Nephron progenitor cell (in vitro differentiated cells): ENCODE data around the gene C10orf90.

Source experiments
- DNase-seq: peaks from one replicate; pipeline ENCODE4 v3.0.0; 2021
- H3K27ac Mint-ChIP-seq: 2 replicates; pipeline ENCODE4 v1.8.0; 2021; ENCODE audit warnings: mild to moderate bottlenecking, moderate library complexity, mixed read lengths
- H3K27me3 Mint-ChIP-seq: 2 replicates; pipeline ENCODE4 v1.8.0; 2021; ENCODE audit warnings: mild to moderate bottlenecking, low read depth, mixed read lengths; ENCODE audit not compliant: poor library complexity
- H3K36me3 Mint-ChIP-seq: 2 replicates; pipeline ENCODE4 v1.8.0; 2021; ENCODE audit warnings: low read depth, mixed read lengths
- H3K4me1 Mint-ChIP-seq: 2 replicates; pipeline ENCODE4 v1.8.0; 2021; ENCODE audit warnings: mixed read lengths
- H3K4me3 Mint-ChIP-seq: 2 replicates; pipeline ENCODE4 v1.8.0; 2021; ENCODE audit warnings: mild to moderate bottlenecking, moderate library complexity, mixed read lengths
- H3K9me3 Mint-ChIP-seq: 2 replicates; pipeline ENCODE4 v1.8.0; 2021; ENCODE audit warnings: mild to moderate bottlenecking, moderate library complexity, mixed read lengths
- CTCF ChIP-seq: fragments of 200-600 bp; sonication (generic); IDR thresholded peaks from 2 replicates; pipeline ENCODE4 v1.5.0; 2021; ENCODE audit warnings: antibody characterized with exemption

C10orf90 gene

GRCh38 chr10:126455036-126455765, 215.3 kb downstream of the C10orf90 start:
- no peak overlapping the region for H3K27ac Mint-ChIP-seq
- TF ChIP-seq CTCF = no peak
- H3K9me3 Mint-ChIP-seq = peaks cover 2% of the 10 kb centered on the region
- no peak overlapping the region for H3K4me3 Mint-ChIP-seq
- no peaks in the 10 kb centered on the region for H3K36me3 Mint-ChIP-seq
- peaks cover 18% of the 10 kb centered on the region for H3K4me1 Mint-ChIP-seq
- DNase-seq = no peak
- peaks cover 10% of the 10 kb centered on the region for H3K27me3 Mint-ChIP-seq

GRCh38 chr10:126454045-126454751, 216.3 kb downstream of the C10orf90 start:
- Mint-ChIP-seq H3K4me3 (no peak overlapping the region), H3K27ac (no peak overlapping the region), H3K27me3 (peaks cover 14% of the 10 kb centered on the region), H3K36me3 (no peaks in the 10 kb centered on the region), H3K9me3 (peaks cover 12% of the 10 kb centered on the region), H3K4me1 (peaks cover 17% of the 10 kb centered on the region)
- no peak for DNase-seq
- TF ChIP-seq CTCF = no peak

GRCh38 chr10:126452245-126452644, 218.2 kb downstream of the C10orf90 start:
- no peak for DNase-seq
- Mint-ChIP-seq H3K9me3 (peaks cover 24% of the 10 kb centered on the region), H3K4me1 (peaks cover 12% of the 10 kb centered on the region), H3K27me3 (peaks cover 14% of the 10 kb centered on the region), H3K27ac (no peak overlapping the region), H3K4me3 (no peak overlapping the region), H3K36me3 (no peaks in the 10 kb centered on the region)
- no peak for TF ChIP-seq CTCF

- H3K36me3 Mint-ChIP-seq = no peaks in the 10 kb centered on the region
- TF ChIP-seq CTCF = no peak
- H3K27ac Mint-ChIP-seq = no peak overlapping the region
- no peak for DNase-seq
- no peaks in the 10 kb centered on the region for H3K4me1 Mint-ChIP-seq
- H3K9me3 Mint-ChIP-seq = peaks cover 54% of the 10 kb centered on the region
- H3K27me3 Mint-ChIP-seq = peaks cover 5% of the 10 kb centered on the region
- H3K4me3 Mint-ChIP-seq = no peak overlapping the region
Measured at GRCh38 chr10:126448091-126448490, 222.4 kb downstream of the C10orf90 start.

- DNase-seq = no peak
- H3K27me3 Mint-ChIP-seq = peaks cover 6% of the 10 kb centered on the region
- no peak overlapping the region for H3K4me3 Mint-ChIP-seq
- peaks cover 22% of the 10 kb centered on the region for H3K9me3 Mint-ChIP-seq
- no peaks in the 10 kb centered on the region for H3K4me1 Mint-ChIP-seq
- H3K36me3 Mint-ChIP-seq = no peaks in the 10 kb centered on the region
- TF ChIP-seq CTCF = no peak
- no peak overlapping the region for H3K27ac Mint-ChIP-seq
Measured at GRCh38 chr10:126439942-126440341, 230.6 kb downstream of the C10orf90 start.
